Ovary (tissue), 3 donors: Measurements from ENCODE around the gene TBC1D1.

ENCODE experiments used
- CTCF ChIP-seq, 3 donors: fragments of 450-650 bp in 2 of 3; fragments of 200-600 bp in 1 of 3; IDR thresholded peaks; one replicate each; pipeline versions ENCODE4 v1.5.1 to v1.8.0; 2016 to 2022; ENCODE audit warnings: antibody characterized with exemption in 3 of 3, mild to moderate bottlenecking in 1 of 3
- EP300 ChIP-seq: sonication (generic); formaldehyde crosslinking; IDR thresholded peaks from one replicate; pipeline ENCODE4 v1.6.1; 2017; ENCODE audit warnings: antibody characterized with exemption
- donor health status: DM: no; HTN: no; CAD: no.

DNA sequence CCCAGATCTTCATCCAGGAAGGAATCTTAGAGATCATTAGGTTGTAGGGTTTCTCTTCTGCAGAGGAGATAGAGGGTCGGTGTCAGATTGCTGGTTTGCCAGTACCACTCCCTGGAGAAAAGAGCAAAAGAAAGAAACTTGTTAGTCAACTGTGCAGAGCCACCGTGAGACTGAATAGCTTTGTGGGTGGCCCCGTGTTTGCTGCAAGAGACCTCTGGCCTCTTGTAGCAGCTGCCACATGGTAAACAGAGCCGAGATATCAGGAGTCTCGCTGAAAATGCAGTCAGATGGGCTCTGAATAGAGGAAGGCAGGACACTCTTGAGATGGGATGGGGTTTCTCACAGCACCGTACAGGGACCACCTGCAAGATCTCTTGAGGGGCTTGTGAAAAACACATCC is 219.0 kb downstream of the TBC1D1 start:
- TF ChIP-seq CTCF (IDR thresholded peaks at IDR 0.05) (no peak), EP300 (no peak)
